GM12878 (cell line): ENCODE data around the gene AP5Z1. TPM values are rescaled to one million over a fixed set of nuclear protein-coding genes. Genes with fewer than 3 reads are reported as not detected.

ENCODE experiments used
- ATF2 ChIP-seq: IDR thresholded peaks from 2 replicates; pipeline ENCODE4 v1.6.1; 2012; ENCODE audit warnings: low read length, inconsistent platforms
- BCL11A ChIP-seq: IDR thresholded peaks from 2 replicates; pipeline ENCODE4 v1.6.1; 2011; ENCODE audit warnings: low read depth, low read length
- BCLAF1 ChIP-seq: fragments of 450-650 bp; IDR thresholded peaks from 2 replicates; pipeline ENCODE4 v1.6.1; 2017; ENCODE audit warnings: antibody characterized with exemption, mild to moderate bottlenecking, moderate library complexity
- E2F4 ChIP-seq: IDR thresholded peaks from 2 replicates; pipeline ENCODE4 v1.6.1; 2012; ENCODE audit warnings: low read depth, low read length, improper control_type of control experiment
- EGR1 ChIP-seq, 2 experiments: IDR thresholded peaks; 1 replicate in 1 of 2; 2 replicates in 1 of 2; pipeline ENCODE4 v1.6.1; 2011 to 2012; ENCODE audit warnings: low read depth in 2 of 2, low read length in 2 of 2, borderline replicate concordance in 1 of 2, mild to moderate bottlenecking in 1 of 2, moderate library complexity in 1 of 2
- EP300 ChIP-seq, 2 experiments: fragments of 150-350 bp in 1 of 2; IDR thresholded peaks; 2 replicates each; pipeline ENCODE4 v1.6.1; 2011 to 2012; ENCODE audit warnings: low read depth in 2 of 2, low read length in 2 of 2, borderline replicate concordance in 1 of 2, improper control_type of control experiment in 1 of 2, inconsistent platforms in 1 of 2; ENCODE audit not compliant: control insufficient read depth in 1 of 2
- FOS ChIP-seq: IDR thresholded peaks from 3 replicates; pipeline ENCODE4 v1.6.1; 2011; ENCODE audit warnings: borderline replicate concordance; ENCODE audit not compliant: insufficient read length; ENCODE audit errors: extremely low read depth
- FOXM1 ChIP-seq: IDR thresholded peaks from 2 replicates; pipeline ENCODE4 v1.6.1; 2012; ENCODE audit warnings: low read depth, mild to moderate bottlenecking, inconsistent platforms, low read length, moderate library complexity
- MYB ChIP-seq: fragments of 150-350 bp; IDR thresholded peaks from 2 replicates; pipeline ENCODE4 v1.6.1; 2014; ENCODE audit warnings: mild to moderate bottlenecking, low read depth, low read length, borderline replicate concordance
- PML ChIP-seq: IDR thresholded peaks from 2 replicates; pipeline ENCODE4 v1.6.1; 2012; ENCODE audit warnings: low read length, inconsistent platforms
- RUNX3 ChIP-seq: IDR thresholded peaks from 2 replicates; pipeline ENCODE4 v1.6.1; 2012; ENCODE audit warnings: low read length, inconsistent platforms
- SIN3A ChIP-seq: IDR thresholded peaks from 2 replicates; pipeline ENCODE4 v1.6.1; 2012; ENCODE audit warnings: low read depth, low read length, improper control_type of control experiment
- SMAD1 ChIP-seq: fragments of 450-650 bp; IDR thresholded peaks from 2 replicates; pipeline ENCODE4 v1.6.1; 2018; ENCODE audit warnings: mild to moderate bottlenecking, low read depth; ENCODE audit not compliant: partially characterized antibody
- SMC3 ChIP-seq: IDR thresholded peaks from 2 replicates; pipeline ENCODE4 v1.6.1; 2011; ENCODE audit warnings: low read length, improper control_type of control experiment, borderline replicate concordance
- SUPT20H ChIP-seq: IDR thresholded peaks from 2 replicates; pipeline ENCODE4 v1.6.1; 2011; ENCODE audit warnings: low read depth, mild to moderate bottlenecking, low read length, moderate library complexity, borderline replicate concordance; ENCODE audit not compliant: control insufficient read depth
- WRNIP1 ChIP-seq: IDR thresholded peaks from 2 replicates; pipeline ENCODE4 v1.6.1; 2011; ENCODE audit warnings: low read depth, low read length, improper control_type of control experiment, borderline replicate concordance
- ZBTB4 ChIP-seq: fragments of 450-650 bp; formaldehyde crosslinking; IDR thresholded peaks from 2 replicates; pipeline ENCODE4 v1.4.0; 2022; ENCODE audit warnings: mild to moderate bottlenecking, moderate library complexity
- ZNF217 ChIP-seq: fragments of 450-650 bp; IDR thresholded peaks from 2 replicates; pipeline ENCODE4 v1.6.1; 2017; ENCODE audit warnings: antibody characterized with exemption, mild to moderate bottlenecking
- ZNF274 ChIP-seq: IDR thresholded peaks from one replicate; pipeline ENCODE4 v1.8.0; 2011; ENCODE audit not compliant: insufficient read length, insufficient read depth
- ZZZ3 ChIP-seq: IDR thresholded peaks from 2 replicates; pipeline ENCODE4 v1.6.1; 2011; ENCODE audit warnings: low read depth; ENCODE audit not compliant: control insufficient read depth, insufficient read length
- polyA plus RNA-seq, 11 experiments: library from polyadenylated mRNA; depleted of rRNA in 4 of 11; unstranded in 6 of 11; stranded (reverse) in 5 of 11; fragments of >200 nt; fragmentation: Nextera tagmentation in 4 of 11; fragmentation: Illumina TruSeq in 1 of 11; extraction: Ambion mirVana in 4 of 11; extraction: Trizol in 1 of 11; gene quantifications; 1 replicate in 1 of 11; 2 replicates in 10 of 11; pipeline versions ENCODE4 v1.2.1 to v1.2.3, GENCODE V29; 2011 to 2016; ENCODE audit warnings: inconsistent platforms in 2 of 11, missing spikeins in 2 of 11, low read depth in 1 of 11
- total RNA-seq, 4 experiments: library from RNA; depleted of rRNA in 3 of 4; stranded (reverse); fragments of >200 nt in 3 of 4; fragmentation: Illumina TruSeq in 1 of 4; extraction: Trizol in 1 of 4; gene quantifications; 2 replicates each; pipeline versions ENCODE4 v1.2.1 to v1.2.3, GENCODE V29; 2013 to 2021

AP5Z1 gene
- total and polyA plus RNA-seq, 10 of the 15 experiments (the other 5 are each of a cell fraction or from before 2014, with no cell fraction given): 0.37 to 43.4 (median 19.4) TPM

GRCh38 chr7:4744391-4745264, 30.8 kb upstream of the AP5Z1 start (continued):
- TF ChIP-seq SMAD1: no peak
- no peak for TF ChIP-seq ATF2
- TF ChIP-seq EGR1 (IDR thresholded peaks at IDR 0.05; ENCODE audit: borderline replicate concordance in 1 of 2, low read depth in 2 of 2, low read length in 2 of 2): peak in 1 of 2 experiments; percentile 82; a peak in 2 of 3 replicates
- TF ChIP-seq BCL11A: no peak
- no peak for TF ChIP-seq WRNIP1
- TF ChIP-seq BCLAF1: no peak
- TF ChIP-seq ZNF274: no peak
- no peak for TF ChIP-seq EP300 (IDR thresholded peaks at IDR 0.05; ENCODE audit: borderline replicate concordance in 1 of 2, control insufficient read depth in 1 of 2, low read depth in 2 of 2, low read length in 2 of 2)
- peak; percentile 81 for TF ChIP-seq RUNX3
- no peak for TF ChIP-seq MYB
- TF ChIP-seq ZZZ3: no peak
- no peak for TF ChIP-seq SUPT20H
- TF ChIP-seq FOXM1: 0 out of 2 replicates have a peak, but pooled peaks have one; percentile 21
- no peak for TF ChIP-seq ZNF217
- TF ChIP-seq PML: 0 out of 2 replicates have a peak, but pooled peaks have one; percentile 43
- no peak for TF ChIP-seq SIN3A
- TF ChIP-seq ZBTB4 (CRISPR knock-in tag): no peak
- TF ChIP-seq SMC3: no peak
- TF ChIP-seq E2F4: no peak
- TF ChIP-seq FOS: no peak
